ENCODE data around the gene SUPT4H1. TPM values are rescaled to one million over a fixed set of nuclear protein-coding genes. Genes with fewer than 3 reads are reported as not detected.

Gene SUPT4H1
- total RNA-seq, 1 donor from 2014 or later, result 160 TPM

DNA sequence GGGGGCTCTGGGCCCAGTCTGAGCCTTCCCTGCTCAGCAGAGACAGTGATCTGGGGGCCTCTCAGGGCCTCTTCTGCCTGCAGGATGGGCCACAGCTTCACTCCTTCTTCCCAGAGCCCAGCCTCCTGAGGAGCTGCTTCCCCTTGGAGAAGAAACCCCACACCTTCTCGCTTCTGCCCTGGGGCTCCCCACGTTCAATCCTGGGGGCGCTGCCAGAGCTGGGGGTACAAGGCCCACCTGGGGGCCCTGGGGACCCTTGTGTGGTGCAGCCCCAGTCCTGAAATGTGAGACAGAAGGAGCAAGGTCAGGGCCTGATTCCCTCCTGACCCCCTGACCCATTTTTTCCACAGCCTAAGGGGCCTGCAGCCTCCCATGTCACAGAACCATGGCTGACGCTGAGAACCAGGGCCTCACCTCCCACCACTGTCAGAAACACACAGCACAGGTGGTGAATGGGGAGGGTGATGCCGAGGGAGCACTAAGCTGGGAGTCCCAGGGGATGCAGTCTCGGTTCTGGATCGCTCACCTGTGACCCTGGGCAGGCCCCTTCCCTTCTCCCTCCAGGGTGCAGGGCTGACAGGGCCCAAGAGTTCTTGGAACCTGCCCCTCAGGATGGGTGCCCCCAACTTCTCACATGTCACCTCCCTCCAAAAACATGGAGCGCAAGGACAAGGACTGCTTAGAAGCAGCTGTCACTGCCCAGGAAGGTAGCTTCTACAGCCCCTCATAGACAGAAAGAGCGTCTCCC lies 49.7 kb downstream of the SUPT4H1 start:
- DNase-seq (ENCODE audit: low spot score), result no peak
- no peaks in the 10 kb centered on the region for H3K4me1 Mint-ChIP-seq (ENCODE audit: low read depth)
- intact Hi-C loops (cut with micrococcal nuclease), result no loop called here
- H3K4me3 Mint-ChIP-seq (ENCODE audit: low read depth), result no peak overlapping the region
- peaks cover 14% of the 10 kb centered on the region for H3K27me3 Mint-ChIP-seq (ENCODE audit: low read depth)
- H3K36me3 Mint-ChIP-seq (ENCODE audit: low read depth), result peaks cover 14% of the 10 kb centered on the region
- no peak overlapping the region for H3K27ac Mint-ChIP-seq
- no peaks in the 10 kb centered on the region for H3K9me3 Mint-ChIP-seq

DNA sequence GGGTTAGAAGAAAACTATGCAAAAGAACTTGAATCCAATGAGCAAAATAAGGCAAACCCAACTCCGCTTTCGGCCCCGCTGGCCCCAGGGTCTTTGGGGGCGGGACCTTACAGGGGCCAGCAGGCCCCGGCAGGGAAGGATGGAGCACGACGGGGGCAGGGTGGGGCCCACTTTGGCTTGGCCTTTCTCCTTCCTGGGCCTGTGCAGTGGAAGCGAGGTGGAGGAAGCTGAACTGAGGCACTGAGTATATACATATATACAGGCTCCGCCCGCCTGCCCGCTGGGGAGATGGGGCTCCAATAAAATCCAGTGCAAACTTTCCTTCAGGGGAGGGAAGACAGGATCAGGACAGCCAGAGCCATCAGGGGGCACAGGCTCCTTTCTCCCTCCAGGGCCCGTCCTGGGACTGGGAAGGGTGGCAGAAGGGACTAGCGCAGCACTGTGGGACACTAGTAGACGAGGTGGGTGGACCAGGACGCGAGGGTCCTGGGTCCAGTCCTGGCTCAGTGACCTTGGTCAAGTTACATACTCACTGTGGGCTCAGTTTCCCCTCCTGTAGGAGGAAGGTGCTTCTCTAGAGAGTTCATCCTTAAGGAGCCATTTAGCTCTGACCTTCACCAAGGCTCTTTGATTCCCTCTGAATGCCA lies 50.4 kb downstream of the SUPT4H1 start:
- Mint-ChIP-seq H3K27me3 (ENCODE audit: low read depth) (peaks cover 14% of the 10 kb centered on the region), H3K27ac (no peak overlapping the region), H3K4me3 (ENCODE audit: low read depth) (no peak overlapping the region), H3K36me3 (ENCODE audit: low read depth) (peaks cover 8% of the 10 kb centered on the region), H3K9me3 (no peaks in the 10 kb centered on the region), H3K4me1 (ENCODE audit: low read depth) (no peaks in the 10 kb centered on the region)
- no peak for DNase-seq (ENCODE audit: low spot score)
- intact Hi-C loops (cut with micrococcal nuclease), result no loop called here

DNA sequence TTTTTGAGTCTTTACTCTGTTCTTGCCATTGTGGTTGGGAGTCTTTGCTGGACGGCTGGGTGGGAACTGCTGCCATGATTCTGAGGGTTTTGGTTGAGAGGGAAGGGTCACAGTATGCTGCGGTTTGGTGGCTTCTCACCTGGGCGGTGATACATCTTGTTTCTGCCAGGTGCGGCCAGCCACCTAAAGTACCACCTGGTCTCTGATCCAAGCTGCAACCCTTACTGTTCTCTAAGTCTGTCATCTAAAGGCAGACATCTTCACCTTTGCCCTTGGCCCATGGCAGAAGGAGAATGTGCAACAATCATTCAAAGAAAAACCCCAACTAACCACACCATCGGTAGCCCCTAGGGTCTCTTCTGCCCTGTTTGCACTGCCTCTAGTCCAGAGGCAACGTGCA lies 51.7 kb downstream of the SUPT4H1 start:
- Mint-ChIP-seq H3K27me3 (ENCODE audit: low read depth) (peaks cover 17% of the 10 kb centered on the region), H3K4me3 (ENCODE audit: low read depth) (no peak overlapping the region), H3K4me1 (ENCODE audit: low read depth) (no peaks in the 10 kb centered on the region), H3K36me3 (ENCODE audit: low read depth) (peaks cover 8% of the 10 kb centered on the region), H3K9me3 (no peaks in the 10 kb centered on the region), H3K27ac (no peak overlapping the region)
- intact Hi-C loops (cut with micrococcal nuclease), result no loop called here
- DNase-seq (ENCODE audit: low spot score), result no peak

Other genes starting within 250 kb of the SUPT4H1 start
- 0.05 and 0.09 TPM in 2 replicates for gene OR4D1, start 203.8 kb downstream of the SUPT4H1 start, total RNA-seq
- gene OR4D2, start 185.2 kb downstream of the SUPT4H1 start, total RNA-seq, result not detected in 2 replicates
- gene EPX, start 159.5 kb downstream of the SUPT4H1 start, total RNA-seq, result not detected in 2 replicates
- gene MKS1, start 132.9 kb downstream of the SUPT4H1 start, total RNA-seq, result 18.8 and 20.5 TPM in 2 replicates
- gene LPO, start 113.6 kb downstream of the SUPT4H1 start, total RNA-seq, result not detected in 2 replicates
- gene MPO, start 71.3 kb downstream of the SUPT4H1 start, total RNA-seq, result not detected in 2 replicates
- 21.9 and 22.3 TPM in 2 replicates for gene TSPOAP1, start 23.4 kb downstream of the SUPT4H1 start, total RNA-seq
- gene RNF43, start 65.3 kb upstream of the SUPT4H1 start, total RNA-seq, result 20.5 and 23.9 TPM in 2 replicates
- 1.5 and 1.6 TPM in 2 replicates for gene HSF5, start 136.2 kb upstream of the SUPT4H1 start, total RNA-seq
- gene MTMR4, start 162.4 kb upstream of the SUPT4H1 start, total RNA-seq, result 82.1 and 82.9 TPM in 2 replicates

Data from activated T-helper 2 cell treated with anti-CD3 and anti-CD28 coated beads, Interferon-gamma antibody, Interleukin-2, Interleukin-4, amounts not matched to agents 10 μg/mL and 5 μg/mL and 100 μg/mL, durations not matched to agents 14 hours and 24 hours and 36 hours (primary cell).